ENCODE results near the gene GPRASP2. TPM values are rescaled to one million over a fixed set of nuclear protein-coding genes. Genes with fewer than 3 reads are reported as not detected.
A peak's percentile ranks its signal among the peaks of the same experiment; 100 is the strongest.

The GPRASP2 gene
- total and polyA plus RNA-seq, 2 donors, result 7.3 to 9.6 TPM

DNA sequence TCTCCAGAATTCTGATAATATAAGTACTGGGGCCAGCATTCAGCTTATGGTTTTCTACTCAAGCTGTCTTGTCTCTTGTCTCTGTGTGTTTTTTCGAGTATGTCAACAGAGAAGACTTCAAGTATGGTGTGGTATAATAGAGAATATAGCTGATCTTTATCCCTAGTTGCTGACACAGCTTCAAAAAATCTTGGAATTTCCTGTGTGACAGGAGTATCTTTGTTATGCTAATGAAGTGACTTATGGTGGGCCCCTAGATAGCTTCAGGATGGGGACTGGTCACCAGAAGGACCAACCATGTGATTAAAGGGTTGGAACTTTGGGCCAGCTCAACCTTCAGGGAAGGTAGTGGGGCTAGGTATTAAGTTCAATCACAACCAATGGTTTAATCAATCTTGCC, 11.2 kb downstream of the GPRASP2 start:
- Histone ChIP-seq H3K27ac (ENCODE audit: low read depth in 1 of 2, low read length in 1 of 2) (no peak overlapping the region), H3K4me1 (ENCODE audit: control insufficient read depth in 2 of 2, insufficient read depth in 2 of 2, low read length in 2 of 2) (peaks cover 0 to 5% of the 10 kb centered on the region in 2 donors), H3K4me3 (ENCODE audit: low read length in 2 of 2) (no peak overlapping the region), H3K27me3 (ENCODE audit: control insufficient read depth in 2 of 2, insufficient read depth in 1 of 2, low read length in 1 of 2) (no peaks in the 10 kb centered on the region), H3K36me3 (ENCODE audit: control insufficient read depth in 2 of 2, insufficient read depth in 2 of 2, low read length in 1 of 2) (no peaks in the 10 kb centered on the region), H3K9me3 (ENCODE audit: control insufficient read depth in 2 of 2, insufficient read depth in 1 of 2, low read length in 1 of 2) (no peaks in the 10 kb centered on the region)
- DNase-seq (ENCODE audit: low read depth in 6 of 9, low spot score in 9 of 9), result no peak
- 92% methylated on average over 1 of the region's 1 CpG for WGBS

- Histone ChIP-seq H3K27me3 (ENCODE audit: control insufficient read depth in 2 of 2, insufficient read depth in 1 of 2, low read length in 1 of 2) (no peaks in the 10 kb centered on the region), H3K9me3 (ENCODE audit: control insufficient read depth in 2 of 2, insufficient read depth in 1 of 2, low read length in 1 of 2) (no peaks in the 10 kb centered on the region), H3K27ac (ENCODE audit: low read depth in 1 of 2, low read length in 1 of 2) (no peak overlapping the region), H3K4me3 (ENCODE audit: low read length in 2 of 2) (no peak overlapping the region), H3K36me3 (ENCODE audit: control insufficient read depth in 2 of 2, insufficient read depth in 2 of 2, low read length in 1 of 2) (no peaks in the 10 kb centered on the region), H3K4me1 (ENCODE audit: control insufficient read depth in 2 of 2, insufficient read depth in 2 of 2, low read length in 2 of 2) (no peaks in the 10 kb centered on the region)
- 98% methylated on average over 1 of the region's 1 CpG for WGBS
- DNase-seq (ENCODE audit: low read depth in 6 of 9, low spot score in 9 of 9), result no peak
Measured at GRCh38 chrX:102727761-102728160, 15.5 kb downstream of the GPRASP2 start.

DNA sequence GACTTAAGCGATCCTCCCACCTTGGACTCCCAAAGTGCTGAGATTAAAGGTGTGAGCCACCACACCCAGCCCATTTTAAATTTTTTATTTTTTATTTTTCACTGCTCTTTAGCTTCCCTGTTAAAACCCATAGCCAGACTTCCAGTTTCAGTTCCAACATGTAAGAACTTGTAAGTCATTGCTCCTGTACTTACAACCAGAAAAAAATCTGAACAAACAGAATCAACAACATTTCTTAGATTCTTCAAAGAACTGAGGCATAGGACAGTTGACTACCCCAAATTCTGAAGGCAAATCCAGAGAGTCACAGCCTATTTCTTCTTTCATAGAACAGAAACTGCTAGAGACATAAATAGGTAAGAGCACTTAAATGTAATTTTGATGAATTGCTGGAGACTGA, 16.4 kb downstream of the GPRASP2 start:
- DNase-seq (ENCODE audit: low read depth in 6 of 9, low spot score in 9 of 9), result no peak
- H3K9me3 ChIP-seq (ENCODE audit: control insufficient read depth in 2 of 2, insufficient read depth in 1 of 2, low read length in 1 of 2), result no peaks in the 10 kb centered on the region
- no peaks in the 10 kb centered on the region for H3K36me3 ChIP-seq (ENCODE audit: control insufficient read depth in 2 of 2, insufficient read depth in 2 of 2, low read length in 1 of 2)
- H3K27me3 ChIP-seq (ENCODE audit: control insufficient read depth in 2 of 2, insufficient read depth in 1 of 2, low read length in 1 of 2), result no peaks in the 10 kb centered on the region
- no peak overlapping the region for H3K27ac ChIP-seq (ENCODE audit: low read depth in 1 of 2, low read length in 1 of 2)
- no peak overlapping the region for H3K4me3 ChIP-seq (ENCODE audit: low read length in 2 of 2)
- 100% methylated on average over 1 of the region's 1 CpG for WGBS
- H3K4me1 ChIP-seq (ENCODE audit: control insufficient read depth in 2 of 2, insufficient read depth in 2 of 2, low read length in 2 of 2), result no peaks in the 10 kb centered on the region

DNA sequence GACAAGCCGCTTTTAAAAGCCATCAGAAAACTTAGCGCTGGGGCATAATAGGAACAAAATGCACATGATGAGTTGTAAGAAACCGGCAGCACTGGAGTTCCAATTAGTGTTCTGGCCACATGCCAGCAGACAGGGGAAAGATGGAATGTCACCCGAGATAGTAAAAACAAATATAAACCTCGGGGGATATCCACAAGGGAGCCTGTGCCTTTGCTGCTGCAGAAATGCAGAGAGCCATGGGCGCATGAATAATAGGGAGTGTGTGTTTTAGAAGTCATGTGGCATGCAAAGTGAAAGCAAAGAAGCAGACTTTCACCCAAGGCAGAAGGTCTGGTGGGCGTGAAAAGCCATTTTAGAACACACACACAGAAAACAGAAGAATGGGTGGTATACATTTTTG, 27.4 kb downstream of the GPRASP2 start:
- Histone ChIP-seq H3K4me3 (ENCODE audit: low read length in 2 of 2) (no peak overlapping the region), H3K27ac (ENCODE audit: low read depth in 1 of 2, low read length in 1 of 2) (no peak overlapping the region), H3K9me3 (ENCODE audit: control insufficient read depth in 2 of 2, insufficient read depth in 1 of 2, low read length in 1 of 2) (no peaks in the 10 kb centered on the region), H3K4me1 (ENCODE audit: control insufficient read depth in 2 of 2, insufficient read depth in 2 of 2, low read length in 2 of 2) (no peaks in the 10 kb centered on the region), H3K27me3 (ENCODE audit: control insufficient read depth in 2 of 2, insufficient read depth in 1 of 2, low read length in 1 of 2) (no peaks in the 10 kb centered on the region), H3K36me3 (ENCODE audit: control insufficient read depth in 2 of 2, insufficient read depth in 2 of 2, low read length in 1 of 2) (no peaks in the 10 kb centered on the region)
- 96% methylated on average over 7 of the region's 7 CpGs for WGBS
- DNase-seq (ENCODE audit: low read depth in 6 of 9, low spot score in 9 of 9), result no peak

- no peaks in the 10 kb centered on the region for H3K9me3 ChIP-seq (ENCODE audit: control insufficient read depth in 2 of 2, insufficient read depth in 1 of 2, low read length in 1 of 2)
- no peak overlapping the region for H3K27ac ChIP-seq (ENCODE audit: low read depth in 1 of 2, low read length in 1 of 2)
- peaks cover 0 to 9% of the 10 kb centered on the region in 2 donors for H3K27me3 ChIP-seq (ENCODE audit: control insufficient read depth in 2 of 2, insufficient read depth in 1 of 2, low read length in 1 of 2)
- H3K4me1 ChIP-seq (ENCODE audit: control insufficient read depth in 2 of 2, insufficient read depth in 2 of 2, low read length in 2 of 2), result no peaks in the 10 kb centered on the region
- DNase-seq (ENCODE audit: low read depth in 6 of 9, low spot score in 9 of 9), result no peak
- no peak overlapping the region for H3K4me3 ChIP-seq (ENCODE audit: low read length in 2 of 2)
- 98% methylated on average over 1 of the region's 1 CpG for WGBS
- no peaks in the 10 kb centered on the region for H3K36me3 ChIP-seq (ENCODE audit: control insufficient read depth in 2 of 2, insufficient read depth in 2 of 2, low read length in 1 of 2)
Measured at GRCh38 chrX:102744307-102744706, 32.1 kb downstream of the GPRASP2 start.

- Histone ChIP-seq H3K27me3 (ENCODE audit: control insufficient read depth in 2 of 2, insufficient read depth in 1 of 2, low read length in 1 of 2) (peaks cover 0 to 9% of the 10 kb centered on the region in 2 donors), H3K4me3 (ENCODE audit: low read length in 2 of 2) (peak overlapping the region in 1 of 2 donors; percentile 50), H3K36me3 (ENCODE audit: control insufficient read depth in 2 of 2, insufficient read depth in 2 of 2, low read length in 1 of 2) (no peaks in the 10 kb centered on the region), H3K27ac (ENCODE audit: low read depth in 1 of 2, low read length in 1 of 2) (no peak overlapping the region), H3K9me3 (ENCODE audit: control insufficient read depth in 2 of 2, insufficient read depth in 1 of 2, low read length in 1 of 2) (no peaks in the 10 kb centered on the region), H3K4me1 (ENCODE audit: control insufficient read depth in 2 of 2, insufficient read depth in 2 of 2, low read length in 2 of 2) (no peaks in the 10 kb centered on the region)
- WGBS, result 50% methylated on average over 14 of the region's 14 CpGs
- no peak for DNase-seq (ENCODE audit: low read depth in 6 of 9, low spot score in 9 of 9)
Measured at GRCh38 chrX:102745513-102745856, 33.2 kb downstream of the GPRASP2 start.

DNA sequence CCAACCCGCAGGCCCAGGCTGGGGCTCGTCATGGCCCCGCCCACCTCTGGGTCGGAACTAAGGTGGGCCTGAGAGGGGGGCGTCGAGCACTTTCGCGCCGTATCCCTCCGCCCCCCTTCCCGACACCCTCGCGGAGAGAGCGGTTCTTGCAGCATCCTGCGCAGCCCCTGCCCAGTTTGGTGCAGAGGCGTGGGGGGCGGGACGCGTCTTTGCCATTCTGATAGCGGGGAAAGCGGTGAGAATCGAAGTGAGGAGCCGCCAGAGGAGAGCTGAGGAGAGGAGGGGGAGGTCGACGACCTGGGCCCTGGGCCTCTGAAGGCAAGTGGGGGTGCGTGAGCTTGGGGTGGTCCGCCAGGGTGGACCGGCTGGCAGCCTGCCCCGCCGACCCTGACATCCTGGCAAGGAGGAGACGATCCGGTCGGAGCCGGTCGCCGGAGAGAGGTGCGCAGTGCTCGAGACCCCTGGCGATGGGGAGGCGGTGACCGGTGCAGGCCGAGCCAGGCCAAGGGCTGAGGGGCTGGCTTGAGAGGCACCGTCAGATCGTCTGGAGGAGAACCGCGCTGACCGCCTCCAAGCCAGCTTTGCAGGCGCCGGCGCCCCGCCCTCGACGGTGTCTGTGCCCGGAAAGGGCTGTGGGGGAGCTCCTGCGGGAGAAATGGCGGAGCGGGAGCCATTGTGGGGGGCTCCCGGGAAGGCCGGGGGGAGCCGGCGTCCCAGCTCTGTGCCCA, 33.8 kb downstream of the GPRASP2 start:
- DNase-seq (ENCODE audit: low read depth in 6 of 9, low spot score in 9 of 9), result peak in 4 of 9 donors; percentile 1 to 34 (median 9)
- H3K4me1 ChIP-seq (ENCODE audit: control insufficient read depth in 2 of 2, insufficient read depth in 2 of 2, low read length in 2 of 2), result no peaks in the 10 kb centered on the region
- no peaks in the 10 kb centered on the region for H3K36me3 ChIP-seq (ENCODE audit: control insufficient read depth in 2 of 2, insufficient read depth in 2 of 2, low read length in 1 of 2)
- no peaks in the 10 kb centered on the region for H3K9me3 ChIP-seq (ENCODE audit: control insufficient read depth in 2 of 2, insufficient read depth in 1 of 2, low read length in 1 of 2)
- peak overlapping the region; percentile 47 to 50 for H3K4me3 ChIP-seq (ENCODE audit: low read length in 2 of 2)
- H3K27ac ChIP-seq (ENCODE audit: low read depth in 1 of 2, low read length in 1 of 2), result peak overlapping the region in 1 of 2 donors; percentile 18
- peaks cover 0 to 9% of the 10 kb centered on the region in 2 donors for H3K27me3 ChIP-seq (ENCODE audit: control insufficient read depth in 2 of 2, insufficient read depth in 1 of 2, low read length in 1 of 2)
- 2% methylated on average over 60 of the region's 61 CpGs for WGBS

GRCh38 chrX:102765217-102765616, 53.0 kb downstream of the GPRASP2 start:
- H3K4me3 ChIP-seq (ENCODE audit: low read length in 2 of 2), result no peak overlapping the region
- no peaks in the 10 kb centered on the region for H3K9me3 ChIP-seq (ENCODE audit: control insufficient read depth in 2 of 2, insufficient read depth in 1 of 2, low read length in 1 of 2)
- no peak for DNase-seq (ENCODE audit: low read depth in 6 of 9, low spot score in 9 of 9)
- no peaks in the 10 kb centered on the region for H3K4me1 ChIP-seq (ENCODE audit: control insufficient read depth in 2 of 2, insufficient read depth in 2 of 2, low read length in 2 of 2)
- no peak overlapping the region for H3K27ac ChIP-seq (ENCODE audit: low read depth in 1 of 2, low read length in 1 of 2)
- H3K27me3 ChIP-seq (ENCODE audit: control insufficient read depth in 2 of 2, insufficient read depth in 1 of 2, low read length in 1 of 2), result no peaks in the 10 kb centered on the region
- 89% methylated on average over 2 of the region's 2 CpGs for WGBS
- no peaks in the 10 kb centered on the region for H3K36me3 ChIP-seq (ENCODE audit: control insufficient read depth in 2 of 2, insufficient read depth in 2 of 2, low read length in 1 of 2)

DNA sequence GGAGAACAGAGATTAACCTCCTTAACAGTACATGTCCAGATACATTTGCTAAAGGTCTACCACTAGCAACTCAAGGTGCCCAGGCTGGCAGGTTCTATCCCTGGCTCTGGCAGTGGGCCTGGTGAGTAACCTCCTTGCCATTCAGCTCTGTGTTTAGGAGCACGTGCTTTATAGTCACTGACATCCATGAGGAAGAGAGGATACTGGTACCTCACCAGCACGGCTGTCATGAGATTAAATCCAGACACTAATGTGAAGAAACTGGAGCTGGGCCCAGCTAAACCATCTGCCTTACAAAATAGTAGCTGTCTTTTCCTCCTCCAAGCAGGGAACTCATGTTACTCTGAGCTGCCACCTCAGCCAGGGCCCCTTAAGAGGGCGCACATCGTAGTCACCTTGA, 53.6 kb downstream of the GPRASP2 start:
- DNase-seq (ENCODE audit: low read depth in 6 of 9, low spot score in 9 of 9), result no peak
- Histone ChIP-seq H3K9me3 (ENCODE audit: control insufficient read depth in 2 of 2, insufficient read depth in 1 of 2, low read length in 1 of 2) (no peaks in the 10 kb centered on the region), H3K4me1 (ENCODE audit: control insufficient read depth in 2 of 2, insufficient read depth in 2 of 2, low read length in 2 of 2) (no peaks in the 10 kb centered on the region), H3K36me3 (ENCODE audit: control insufficient read depth in 2 of 2, insufficient read depth in 2 of 2, low read length in 1 of 2) (no peaks in the 10 kb centered on the region), H3K27ac (ENCODE audit: low read depth in 1 of 2, low read length in 1 of 2) (no peak overlapping the region), H3K27me3 (ENCODE audit: control insufficient read depth in 2 of 2, insufficient read depth in 1 of 2, low read length in 1 of 2) (no peaks in the 10 kb centered on the region), H3K4me3 (ENCODE audit: low read length in 2 of 2) (no peak overlapping the region)
- 91% methylated on average over 4 of the region's 4 CpGs for WGBS

Measured in thymus (tissue), 11 donors.